ENCODE results near the gene EMB. TPM values are rescaled to one million over a fixed set of nuclear protein-coding genes. Genes with fewer than 3 reads are reported as not detected.
"Not testable (repeated sequence)": the region's sequence is repeated elsewhere in the genome, so short reads cannot be mapped to it uniquely, and the experiment has no call there.

EMB gene
- total and polyA plus RNA-seq, 2 experiments from 2014 or later: 8.0 to 9.8 TPM

DNA sequence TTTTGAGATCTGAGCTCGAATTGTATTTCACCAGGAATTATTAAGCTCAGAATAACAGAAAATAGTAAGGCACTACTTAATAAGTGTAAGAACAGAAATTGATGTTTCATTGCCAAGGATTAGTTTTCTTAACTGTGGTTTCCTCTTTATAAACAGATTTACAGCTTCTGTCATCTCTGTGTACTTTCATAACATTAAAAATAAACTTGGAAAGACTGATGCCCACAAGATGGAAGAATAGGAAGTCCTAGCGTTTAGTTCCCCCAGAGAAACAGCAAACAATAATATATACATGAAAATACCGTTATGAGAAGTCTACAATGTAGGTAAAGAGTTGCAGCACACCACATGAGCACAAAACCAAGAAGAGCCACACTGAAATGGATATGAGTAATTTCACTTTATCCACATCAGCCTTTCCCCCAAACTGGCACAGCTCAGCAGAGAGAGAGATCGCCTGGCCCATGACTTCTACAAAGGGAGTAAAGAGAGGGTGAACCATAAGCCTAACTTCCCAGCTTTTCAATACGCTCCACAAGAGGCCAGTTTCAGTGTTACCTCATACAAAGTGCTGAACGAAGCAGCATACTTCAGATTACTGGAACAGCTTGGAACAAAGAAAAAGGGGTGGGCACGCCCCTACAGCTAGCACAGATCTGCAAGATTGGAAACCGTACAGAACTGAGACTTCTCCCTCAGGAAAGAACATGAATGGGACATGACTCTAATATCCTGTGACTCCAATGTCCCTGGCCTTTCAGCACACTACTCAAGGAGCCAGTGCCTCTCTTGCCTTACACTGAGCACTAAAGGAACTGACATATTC, 75.4 kb downstream of the EMB start:
- no peaks in the 10 kb centered on the region for H3K9me3 ChIP-seq (ENCODE audit: low read depth)
- no peaks in the 10 kb centered on the region for H3K4me1 ChIP-seq (ENCODE audit: insufficient read depth)
- no peaks in the 10 kb centered on the region for H3K9me2 ChIP-seq (replicated peaks; ENCODE audit: insufficient read depth)
- H3K4me3 ChIP-seq: no peak overlapping the region
- no peaks in the 10 kb centered on the region for H3K27me3 ChIP-seq
- no peaks in the 10 kb centered on the region for H3K36me3 ChIP-seq (replicated peaks; ENCODE audit: insufficient read depth, low read depth)
- no peak for DNase-seq (ENCODE audit: low spot score)
- TF ChIP-seq EZH2 (IDR thresholded peaks at IDR 0.05; ENCODE audit: borderline replicate concordance): no peak
- H4K20me1 ChIP-seq (ENCODE audit: insufficient read depth, poor library complexity, severe bottlenecking): no peaks in the 10 kb centered on the region
- no peaks in the 10 kb centered on the region for H3K79me2 ChIP-seq
- no peak overlapping the region for H3K27ac ChIP-seq
- no peak overlapping the region for H3K4me2 ChIP-seq
- H2AFZ ChIP-seq: no peak overlapping the region
- 77% methylated on average over 8 of the region's 8 CpGs for WGBS (ENCODE audit: low lambda C conversion rate, missing lambda C conversion rate)

DNA sequence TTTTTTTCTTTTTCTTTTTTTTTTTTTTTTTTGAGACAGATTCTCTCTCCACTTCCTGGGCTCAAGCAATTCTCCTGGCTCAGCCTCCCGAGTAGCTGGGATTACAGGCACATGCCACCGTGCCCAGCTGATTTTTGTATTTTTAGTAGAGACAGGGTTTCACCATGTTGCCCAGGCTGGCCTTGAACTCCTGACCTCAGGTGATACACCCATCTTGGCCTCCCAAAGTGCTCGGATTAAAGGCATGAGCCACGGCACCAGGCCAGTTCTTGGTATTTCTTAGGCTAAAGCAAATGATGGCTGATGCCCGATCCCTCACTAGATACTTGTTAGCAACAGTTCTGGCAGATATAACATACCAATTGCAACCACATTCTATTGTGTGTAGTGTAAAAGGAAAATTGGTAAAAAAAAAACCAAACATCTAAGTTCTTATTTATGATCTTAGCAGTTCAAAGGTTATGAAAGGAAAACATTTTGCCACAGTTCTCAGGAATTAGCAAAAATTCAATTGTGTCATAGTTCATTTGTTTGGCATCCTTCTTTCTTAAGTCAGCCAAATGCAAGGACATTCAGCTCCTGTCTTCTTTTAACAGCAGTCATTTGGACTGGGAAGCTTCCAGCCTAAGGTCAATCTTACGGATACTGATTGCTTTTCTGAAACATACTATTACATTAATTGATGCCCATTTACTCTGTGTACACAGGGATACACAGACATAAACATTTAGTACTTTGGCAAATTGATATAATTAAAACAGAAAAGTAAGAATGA, 76.4 kb downstream of the EMB start:
- H3K36me3 ChIP-seq (replicated peaks; ENCODE audit: insufficient read depth, low read depth); DNase-seq (ENCODE audit: low spot score); H3K79me2 ChIP-seq; H3K4me2 ChIP-seq; H3K27ac ChIP-seq; H3K4me1 ChIP-seq (ENCODE audit: insufficient read depth); H3K4me3 ChIP-seq; H3K9me2 ChIP-seq (replicated peaks; ENCODE audit: insufficient read depth); H2AFZ ChIP-seq; H4K20me1 ChIP-seq (ENCODE audit: insufficient read depth, poor library complexity, severe bottlenecking); H3K9me3 ChIP-seq (ENCODE audit: low read depth); H3K27me3 ChIP-seq: not testable (repeated sequence)
- WGBS (ENCODE audit: low lambda C conversion rate, missing lambda C conversion rate): 83% methylated on average over 6 of the region's 6 CpGs

DNA sequence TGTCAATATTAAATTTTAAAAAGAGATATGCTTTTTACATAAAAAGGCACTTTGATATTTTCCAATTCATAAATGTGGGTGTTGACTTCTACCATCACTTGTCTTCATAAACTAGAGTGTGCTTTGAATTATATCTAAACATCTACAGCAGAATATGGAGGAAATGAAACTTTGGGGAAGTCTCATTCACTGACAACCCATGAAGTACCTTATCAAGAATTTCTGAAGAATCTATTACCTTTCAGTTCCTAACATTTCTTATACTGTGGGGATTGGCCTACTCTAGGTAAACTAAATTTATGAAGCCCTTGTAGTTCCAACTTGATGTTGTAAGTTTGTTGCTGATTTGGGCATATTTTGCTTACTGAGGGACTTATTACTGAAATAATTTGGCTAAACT, 81.9 kb downstream of the EMB start:
- Histone ChIP-seq H3K4me3 (no peak overlapping the region), H3K4me1 (ENCODE audit: insufficient read depth) (no peaks in the 10 kb centered on the region), H4K20me1 (ENCODE audit: insufficient read depth, poor library complexity, severe bottlenecking) (no peaks in the 10 kb centered on the region), H3K4me2 (no peak overlapping the region), H3K27me3 (no peaks in the 10 kb centered on the region), H3K79me2 (no peaks in the 10 kb centered on the region), H3K36me3 (replicated peaks; ENCODE audit: insufficient read depth, low read depth) (no peaks in the 10 kb centered on the region), H3K27ac (no peak overlapping the region), H3K9me3 (ENCODE audit: low read depth) (no peaks in the 10 kb centered on the region), H3K9me2 (replicated peaks; ENCODE audit: insufficient read depth) (no peaks in the 10 kb centered on the region), H2AFZ (no peak overlapping the region)
- no peak for DNase-seq (ENCODE audit: low spot score)
- TF ChIP-seq, protein P1, sequence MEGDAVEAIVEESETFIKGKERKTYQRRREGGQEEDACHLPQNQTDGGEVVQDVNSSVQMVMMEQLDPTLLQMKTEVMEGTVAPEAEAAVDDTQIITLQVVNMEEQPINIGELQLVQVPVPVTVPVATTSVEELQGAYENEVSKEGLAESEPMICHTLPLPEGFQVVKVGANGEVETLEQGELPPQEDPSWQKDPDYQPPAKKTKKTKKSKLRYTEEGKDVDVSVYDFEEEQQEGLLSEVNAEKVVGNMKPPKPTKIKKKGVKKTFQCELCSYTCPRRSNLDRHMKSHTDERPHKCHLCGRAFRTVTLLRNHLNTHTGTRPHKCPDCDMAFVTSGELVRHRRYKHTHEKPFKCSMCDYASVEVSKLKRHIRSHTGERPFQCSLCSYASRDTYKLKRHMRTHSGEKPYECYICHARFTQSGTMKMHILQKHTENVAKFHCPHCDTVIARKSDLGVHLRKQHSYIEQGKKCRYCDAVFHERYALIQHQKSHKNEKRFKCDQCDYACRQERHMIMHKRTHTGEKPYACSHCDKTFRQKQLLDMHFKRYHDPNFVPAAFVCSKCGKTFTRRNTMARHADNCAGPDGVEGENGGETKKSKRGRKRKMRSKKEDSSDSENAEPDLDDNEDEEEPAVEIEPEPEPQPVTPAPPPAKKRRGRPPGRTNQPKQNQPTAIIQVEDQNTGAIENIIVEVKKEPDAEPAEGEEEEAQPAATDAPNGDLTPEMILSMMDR (IDR thresholded peaks at IDR 0.05; ENCODE audit: poor library complexity): no peak
- TF ChIP-seq EZH2phosphoT487 (IDR thresholded peaks at IDR 0.05; ENCODE audit: low read depth, severe bottlenecking, unreplicated experiment): no peak

DNA sequence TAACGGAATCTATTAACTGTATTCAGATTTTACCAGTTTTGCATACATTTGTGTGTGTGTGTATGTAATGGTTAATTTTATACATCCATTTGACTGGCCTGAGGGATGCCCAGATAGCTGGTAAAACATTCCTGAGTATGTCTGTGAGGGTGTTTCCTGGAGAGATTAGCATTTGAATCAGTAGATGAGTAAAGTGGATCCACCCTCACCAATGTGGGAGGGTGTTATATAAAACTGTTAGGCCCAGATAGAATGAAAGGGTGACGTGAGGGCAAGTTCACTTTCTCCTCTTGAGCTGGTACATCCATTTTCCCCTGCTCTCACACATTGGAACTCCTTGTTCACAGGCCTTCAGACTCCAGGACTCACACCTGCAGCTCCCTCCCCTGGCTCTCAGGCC, 88.7 kb downstream of the EMB start:
- Histone ChIP-seq H3K9me2 (replicated peaks; ENCODE audit: insufficient read depth) (no peaks in the 10 kb centered on the region), H3K27ac (no peak overlapping the region), H3K36me3 (replicated peaks; ENCODE audit: insufficient read depth, low read depth) (no peaks in the 10 kb centered on the region), H4K20me1 (ENCODE audit: insufficient read depth, poor library complexity, severe bottlenecking) (no peaks in the 10 kb centered on the region), H3K9me3 (ENCODE audit: low read depth) (no peaks in the 10 kb centered on the region), H3K79me2 (no peaks in the 10 kb centered on the region), H3K4me1 (ENCODE audit: insufficient read depth) (no peaks in the 10 kb centered on the region), H2AFZ (no peak overlapping the region), H3K4me3 (no peak overlapping the region), H3K4me2 (no peak overlapping the region), H3K27me3 (no peaks in the 10 kb centered on the region)
- TF ChIP-seq, protein P1 (IDR thresholded peaks at IDR 0.05; ENCODE audit: poor library complexity): no peak
- TF ChIP-seq EZH2phosphoT487 (IDR thresholded peaks at IDR 0.05; ENCODE audit: low read depth, severe bottlenecking, unreplicated experiment): no peak
- TF ChIP-seq EZH2 (IDR thresholded peaks at IDR 0.05; ENCODE audit: borderline replicate concordance): no peak
- 71% methylated on average over 2 of the region's 2 CpGs for WGBS (ENCODE audit: low lambda C conversion rate, missing lambda C conversion rate)
- DNase-seq (ENCODE audit: low spot score): no peak

Other genes starting within 250 kb of the EMB start
- gene PARP8, start 225.3 kb upstream of the EMB start, total RNA-seq: 15.5 and 18.0 TPM in 2 replicates
- 11.9 and 18.3 TPM in 2 replicates for gene PARP8, start 225.3 kb upstream of the EMB start, polyA plus RNA-seq

Data from hepatocyte (in vitro differentiated cells).